IMR-90 (cell line): ENCODE results near the gene TXNDC15.

ENCODE experiments used
- CTCF ChIP-seq: conservative IDR thresholded peaks from 2 replicates; pipeline ENCODE4 v1.5.1; 2012; ENCODE audit warnings: mild to moderate bottlenecking, low read depth, low read length, improper control_type of control experiment
- MAFK ChIP-seq: IDR thresholded peaks from 2 replicates; pipeline ENCODE4 v1.6.1; 2012; ENCODE audit warnings: low read depth, low read length, improper control_type of control experiment
- MXI1 ChIP-seq: IDR thresholded peaks from 2 replicates; pipeline ENCODE4 v1.6.1; 2012; ENCODE audit warnings: low read depth, mild to moderate bottlenecking, low read length, moderate library complexity, borderline replicate concordance
- POLR2A ChIP-seq: IDR thresholded peaks from 2 replicates; pipeline ENCODE4 v1.6.1; 2012; ENCODE audit warnings: mild to moderate bottlenecking, low read depth, low read length
- RCOR1 ChIP-seq: IDR thresholded peaks from 2 replicates; pipeline ENCODE4 v1.6.1; 2012; ENCODE audit warnings: mild to moderate bottlenecking, low read length, improper control_type of control experiment; ENCODE audit not compliant: insufficient replicate concordance
- USF2 ChIP-seq: fragments of 150-350 bp; IDR thresholded peaks from 2 replicates; pipeline ENCODE4 v1.6.1; 2017; ENCODE audit warnings: mild to moderate bottlenecking, antibody characterized with exemption, low read length, low read depth

DNA sequence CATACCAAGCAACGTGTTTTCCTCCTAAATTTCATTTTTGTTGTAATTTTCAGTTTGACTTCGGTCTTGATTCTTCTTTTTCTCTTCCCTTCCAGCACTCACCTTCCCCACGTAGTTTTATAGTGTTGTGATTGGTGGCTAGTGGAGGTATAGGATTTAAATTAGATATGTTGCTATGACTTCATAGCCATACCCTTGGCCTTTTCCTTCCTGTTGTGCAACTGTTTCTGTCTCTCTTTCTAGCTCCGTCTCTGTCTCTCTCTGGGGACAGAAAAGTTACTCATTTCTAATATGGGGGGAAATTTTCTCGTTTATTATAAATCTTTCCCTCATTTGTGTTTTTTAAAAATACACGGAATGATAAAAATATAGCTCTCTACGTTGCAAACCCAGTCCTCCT lies 49.0 kb upstream of the TXNDC15 start:
- no peak for TF ChIP-seq POLR2A
- no peak for TF ChIP-seq CTCF
- no peak for TF ChIP-seq RCOR1
- no peak for TF ChIP-seq MXI1
- no peak for TF ChIP-seq MAFK
- no peak for TF ChIP-seq USF2
